22Rv1 (cell line): ENCODE measurements around the gene KIF9.
"Not testable (repeated sequence)": the region's sequence is repeated elsewhere in the genome, so short reads cannot be mapped to it uniquely, and the experiment has no call there.

Experiments used
- H3K27ac ChIP-seq: fragments of 450-650 bp; 2 replicates; pipeline ENCODE4 v1.5.1; 2017
- ZFX ChIP-seq: fragments of 450-650 bp; IDR thresholded peaks from 2 replicates; pipeline ENCODE4 v1.6.1; 2017; ENCODE audit warnings: antibody characterized with exemption, borderline replicate concordance
- TF ChIP-seq, protein P1 (sequence below): fragments of 450-650 bp; IDR thresholded peaks from 2 replicates; pipeline ENCODE4 v1.5.1; 2017; ENCODE audit warnings: mild to moderate bottlenecking

Gene KIF9

DNA sequence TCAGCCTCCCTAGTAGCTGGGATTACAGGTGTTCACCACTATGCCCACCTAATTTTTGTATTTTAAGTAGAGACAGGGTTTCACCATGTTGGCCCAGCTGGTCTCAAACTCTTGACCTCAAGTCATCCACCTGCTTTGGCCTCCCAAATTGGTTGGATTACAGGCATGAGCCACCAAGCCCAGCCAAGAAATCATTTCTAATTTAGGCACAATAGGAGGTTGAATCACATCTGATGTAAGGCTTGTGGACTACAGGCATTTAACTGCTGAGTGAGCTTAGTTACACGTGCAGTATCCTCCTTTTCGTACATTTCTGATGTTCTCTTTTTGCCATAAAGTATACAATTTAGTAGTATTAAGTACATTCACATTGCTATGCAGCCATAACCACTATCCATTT, 87.6 kb downstream of the KIF9 start:
- no peak overlapping the region for H3K27ac ChIP-seq

DNA sequence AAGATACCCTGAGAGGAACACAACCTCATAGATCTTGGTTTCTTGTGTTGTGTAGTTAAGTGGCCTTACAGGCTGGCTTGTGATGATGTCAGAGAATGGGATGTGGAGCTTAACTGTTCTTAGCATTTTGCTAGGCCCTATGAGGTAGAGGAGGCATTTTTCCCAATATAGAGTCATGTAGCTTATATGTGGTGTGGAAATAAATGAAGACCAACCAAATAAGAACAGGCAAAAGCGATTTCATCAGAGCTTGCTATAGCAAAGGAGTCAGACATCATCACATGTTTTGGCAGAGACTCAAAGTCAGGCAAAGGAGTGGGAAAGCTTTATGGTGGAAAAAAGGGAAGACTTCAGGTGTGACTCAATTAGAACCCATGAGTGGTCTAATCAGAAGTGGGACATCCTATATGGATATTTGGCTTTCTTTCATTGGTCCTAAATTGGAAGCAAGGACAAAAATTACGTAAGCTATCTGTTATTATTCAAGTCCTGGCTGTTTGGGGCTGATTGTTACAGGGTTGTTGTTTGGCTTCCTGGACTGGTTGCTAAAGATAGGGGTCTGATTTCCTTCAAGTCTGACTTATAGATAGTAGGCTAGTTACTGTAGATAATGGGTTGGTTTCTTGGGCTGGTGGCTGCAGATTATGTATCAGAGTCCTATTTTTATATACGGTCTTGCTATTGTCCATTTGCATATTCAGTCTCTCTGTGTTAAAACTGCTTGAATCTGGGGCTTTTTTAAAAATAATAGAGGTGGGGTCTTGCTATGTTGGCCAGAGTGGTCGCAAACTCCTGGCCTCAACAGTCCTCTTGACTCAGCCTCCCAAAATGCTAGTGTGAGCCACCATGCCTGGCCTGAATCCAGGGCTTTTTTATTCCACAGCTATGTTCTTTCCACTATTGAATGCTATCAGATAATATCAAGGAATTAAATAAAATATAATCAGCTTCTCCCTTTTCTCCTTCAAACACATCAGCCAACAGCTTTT, 88.4 kb downstream of the KIF9 start:
- H3K27ac ChIP-seq = no peak overlapping the region
- TF ChIP-seq ZFX = no peak

More for the DNA sequence above, 87.6 kb downstream of the KIF9 start:
- no peak for TF ChIP-seq ZFX
- TF ChIP-seq, protein P1, sequence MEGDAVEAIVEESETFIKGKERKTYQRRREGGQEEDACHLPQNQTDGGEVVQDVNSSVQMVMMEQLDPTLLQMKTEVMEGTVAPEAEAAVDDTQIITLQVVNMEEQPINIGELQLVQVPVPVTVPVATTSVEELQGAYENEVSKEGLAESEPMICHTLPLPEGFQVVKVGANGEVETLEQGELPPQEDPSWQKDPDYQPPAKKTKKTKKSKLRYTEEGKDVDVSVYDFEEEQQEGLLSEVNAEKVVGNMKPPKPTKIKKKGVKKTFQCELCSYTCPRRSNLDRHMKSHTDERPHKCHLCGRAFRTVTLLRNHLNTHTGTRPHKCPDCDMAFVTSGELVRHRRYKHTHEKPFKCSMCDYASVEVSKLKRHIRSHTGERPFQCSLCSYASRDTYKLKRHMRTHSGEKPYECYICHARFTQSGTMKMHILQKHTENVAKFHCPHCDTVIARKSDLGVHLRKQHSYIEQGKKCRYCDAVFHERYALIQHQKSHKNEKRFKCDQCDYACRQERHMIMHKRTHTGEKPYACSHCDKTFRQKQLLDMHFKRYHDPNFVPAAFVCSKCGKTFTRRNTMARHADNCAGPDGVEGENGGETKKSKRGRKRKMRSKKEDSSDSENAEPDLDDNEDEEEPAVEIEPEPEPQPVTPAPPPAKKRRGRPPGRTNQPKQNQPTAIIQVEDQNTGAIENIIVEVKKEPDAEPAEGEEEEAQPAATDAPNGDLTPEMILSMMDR = no peak

DNA sequence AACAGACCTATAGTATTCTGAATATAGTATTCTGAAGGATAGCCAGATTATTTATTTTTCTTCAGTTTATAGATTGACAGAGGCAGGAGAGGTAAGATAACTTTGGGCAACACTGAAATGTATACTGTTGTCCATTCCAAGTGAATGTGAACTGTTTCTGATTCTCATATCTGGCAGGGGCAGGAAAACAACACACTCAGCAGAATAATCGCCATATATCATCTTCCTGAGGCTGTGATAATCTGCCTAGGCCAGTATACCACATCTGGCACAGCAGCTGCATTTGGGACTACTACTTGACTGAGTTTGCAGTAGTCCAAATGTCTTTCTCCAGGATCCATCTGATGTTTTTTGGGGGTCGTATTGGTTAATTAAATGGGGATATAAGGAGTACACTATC, 96.3 kb downstream of the KIF9 start:
- no peak overlapping the region for H3K27ac ChIP-seq
- TF ChIP-seq, protein P1 = no peak
- no peak for TF ChIP-seq ZFX

DNA sequence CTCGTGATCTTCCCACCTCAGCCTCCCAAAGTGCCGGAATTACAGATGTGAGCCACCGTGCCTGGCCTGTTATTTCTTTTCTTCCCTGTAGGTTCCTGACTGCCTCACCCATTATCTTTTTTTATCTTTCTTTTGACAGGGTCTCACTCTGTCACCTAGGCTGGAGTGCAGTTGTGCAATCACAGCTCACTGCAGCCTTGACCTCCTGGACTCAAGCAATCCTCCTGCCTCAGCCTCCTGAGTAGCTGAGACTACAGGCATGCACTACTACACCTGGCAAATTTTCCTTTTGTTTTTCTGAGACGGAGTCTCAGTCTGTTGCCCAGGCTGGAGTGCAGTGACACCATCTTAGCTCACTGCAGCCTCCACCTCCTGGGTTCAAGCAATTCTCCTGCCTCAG, 100.9 kb downstream of the KIF9 start:
- not testable (repeated sequence) for H3K27ac ChIP-seq

DNA sequence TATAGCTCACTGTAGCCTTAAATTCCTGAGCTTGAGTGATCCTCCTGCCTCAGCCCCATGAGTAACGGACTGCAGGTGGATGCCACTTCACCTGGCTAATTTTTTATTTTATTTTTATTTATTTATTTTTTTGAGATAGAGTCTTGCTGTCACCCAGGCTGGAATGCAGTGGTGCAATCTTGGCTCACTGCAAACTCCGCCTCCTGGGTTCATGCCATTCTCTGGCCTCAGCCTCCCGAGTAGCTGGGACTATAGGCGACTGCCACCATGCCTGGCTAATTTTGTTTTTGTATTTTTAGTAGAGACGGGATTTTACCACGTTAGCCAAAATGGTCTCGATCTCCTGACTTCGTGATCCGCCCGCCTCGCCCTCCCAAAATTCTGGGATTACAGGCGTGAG, 102.6 kb downstream of the KIF9 start:
- H3K27ac ChIP-seq = not testable (repeated sequence)
